A673 (cell line): Measurements from ENCODE around the gene HAUS7. TPM values are rescaled to one million over a fixed set of nuclear protein-coding genes. Genes with fewer than 3 reads are reported as not detected.

Experiments used
- BruUV-seq: library from RNA; stranded (reverse); fragments of 400-500 nt; replicated peaks from 2 replicates; lab custom pipeline; 2021; lab: Mats Ljungman, UMichigan
- CTCF ChIA-PET: fragments of 300-600 bp; sonication (Branson Sonifier 250); formaldehyde crosslinking; loops from one replicate; lab custom pipeline; 2022; ENCODE audit warnings: antibody characterized with exemption; lab: Charles Lee
- POLR2A ChIA-PET: fragments of 300-600 bp; sonication (Branson Sonifier 250); formaldehyde crosslinking; loops from one replicate; lab custom pipeline; 2022; ENCODE audit warnings: antibody characterized with exemption; ENCODE audit not compliant: low non-redundant PET; lab: Charles Lee
- DNase-seq: peaks from one replicate; pipeline ENCODE4 v3.0.0-alpha.2; 2015; ENCODE audit warnings: low spot score
- H3K27ac ChIP-seq: fragments of 200-600 bp; sonication (generic); 2 replicates; pipeline ENCODE4 v1.5.1; 2016; ENCODE audit warnings: mixed run types, low read depth, mild to moderate bottlenecking, mixed read lengths, antibody characterized with exemption, low read length; ENCODE audit not compliant: poor library complexity, severe bottlenecking
- H3K27me3 ChIP-seq: fragments of 200-600 bp; sonication (generic); replicated peaks from 2 replicates; pipeline ENCODE4 v1.6.1; 2017; ENCODE audit warnings: mixed run types, low read depth, mild to moderate bottlenecking, mixed read lengths, antibody characterized with exemption, low read length; ENCODE audit not compliant: insufficient read depth, poor library complexity
- H3K36me3 ChIP-seq: fragments of 200-600 bp; sonication (generic); 2 replicates; pipeline ENCODE4 v1.6.1; 2016; ENCODE audit warnings: mixed run types, mild to moderate bottlenecking, mixed read lengths, antibody characterized with exemption, low read length; ENCODE audit not compliant: insufficient read depth, poor library complexity, severe bottlenecking
- H3K4me1 ChIP-seq: fragments of 200-600 bp; sonication (generic); 2 replicates; pipeline ENCODE4 v1.6.1; 2017; ENCODE audit warnings: mixed run types, mild to moderate bottlenecking, mixed read lengths, antibody characterized with exemption, low read length; ENCODE audit not compliant: insufficient read depth, poor library complexity, severe bottlenecking
- H3K4me3 ChIP-seq: fragments of 200-600 bp; sonication (generic); 2 replicates; pipeline ENCODE4 v1.5.1; 2016; ENCODE audit warnings: low read depth, mixed run types, mild to moderate bottlenecking, mixed read lengths, low read length; ENCODE audit not compliant: poor library complexity, severe bottlenecking
- H3K9me3 ChIP-seq: fragments of 200-600 bp; sonication (generic); 2 replicates; pipeline ENCODE4 v1.6.1; 2016; ENCODE audit warnings: mixed run types, low read depth, mild to moderate bottlenecking, mixed read lengths, antibody characterized with exemption, low read length; ENCODE audit not compliant: poor library complexity, severe bottlenecking
- EZH2 ChIP-seq: fragments of 200-600 bp; sonication (generic); IDR thresholded peaks from 2 replicates; pipeline ENCODE4 v1.6.1; 2017; ENCODE audit warnings: borderline replicate concordance, low read depth, mild to moderate bottlenecking, mixed read lengths, antibody characterized with exemption, low read length; ENCODE audit not compliant: poor library complexity, severe bottlenecking
- intact Hi-C: fragments of 100-400 bp; cut with micrococcal nuclease; formaldehyde crosslinking; loops from one replicate; pipeline ENCODE4 v1.10.0; 2022; ENCODE audit not compliant: unreplicated experiment
- total RNA-seq: library from RNA; stranded (reverse); gene quantifications from 2 replicates; pipeline ENCODE4 v1.2.3, GENCODE V29; 2021
- TF ChIP-seq, protein P1 (sequence below): fragments of 300-800, 200-600 bp; sonication (generic); conservative IDR thresholded peaks from 2 replicates; pipeline ENCODE4 v1.5.1; 2017; ENCODE audit warnings: low read depth, mild to moderate bottlenecking, antibody characterized with exemption, low read length, moderate library complexity, mixed read lengths

Gene HAUS7
- total RNA-seq, 1 experiment from 2014 or later: 75.3 TPM

DNA sequence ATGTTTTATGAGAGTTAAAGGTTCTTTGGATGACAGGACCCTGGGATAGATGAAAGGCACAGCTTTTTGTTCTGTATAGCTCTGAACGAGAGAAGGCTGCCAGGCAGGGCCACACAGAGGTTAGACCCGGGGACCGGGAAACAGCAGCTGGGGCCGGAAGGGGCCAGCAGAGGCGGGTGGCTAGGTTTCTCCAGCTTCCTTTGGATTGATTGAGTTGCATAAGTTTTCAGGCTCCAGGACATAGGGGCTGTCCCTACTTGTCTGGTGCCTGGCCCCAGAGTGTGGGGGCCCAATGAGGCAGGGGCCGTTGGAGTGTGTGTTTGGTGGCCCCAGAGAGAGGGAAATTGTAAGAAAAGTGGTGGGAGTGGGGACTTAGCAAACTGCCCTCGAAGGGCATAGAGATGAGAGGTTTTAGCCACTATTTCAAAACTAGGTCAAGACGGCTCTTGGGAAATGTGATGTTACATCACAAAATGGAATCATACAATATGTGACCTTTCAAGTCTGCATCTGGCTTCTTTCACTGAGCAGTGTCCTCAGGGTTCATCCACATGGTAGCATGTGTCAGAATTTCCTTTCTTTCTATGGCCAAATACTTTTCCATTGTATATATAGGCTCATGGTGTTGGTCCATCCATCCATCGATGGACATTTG, 55.4 kb downstream of the HAUS7 start:
- intact Hi-C loops: no loop called here
- H3K27ac ChIP-seq: no peak overlapping the region
- POLR2A ChIA-PET: no interaction called here
- BruUV-seq: no TSS peak
- no peak overlapping the region for H3K4me3 ChIP-seq
- H3K36me3 ChIP-seq: no peaks in the 10 kb centered on the region
- H3K9me3 ChIP-seq: no peaks in the 10 kb centered on the region
- DNase-seq: no peak
- H3K27me3 ChIP-seq: no peaks in the 10 kb centered on the region
- H3K4me1 ChIP-seq: no peaks in the 10 kb centered on the region
- TF ChIP-seq EZH2: no peak
- TF ChIP-seq, protein P1, sequence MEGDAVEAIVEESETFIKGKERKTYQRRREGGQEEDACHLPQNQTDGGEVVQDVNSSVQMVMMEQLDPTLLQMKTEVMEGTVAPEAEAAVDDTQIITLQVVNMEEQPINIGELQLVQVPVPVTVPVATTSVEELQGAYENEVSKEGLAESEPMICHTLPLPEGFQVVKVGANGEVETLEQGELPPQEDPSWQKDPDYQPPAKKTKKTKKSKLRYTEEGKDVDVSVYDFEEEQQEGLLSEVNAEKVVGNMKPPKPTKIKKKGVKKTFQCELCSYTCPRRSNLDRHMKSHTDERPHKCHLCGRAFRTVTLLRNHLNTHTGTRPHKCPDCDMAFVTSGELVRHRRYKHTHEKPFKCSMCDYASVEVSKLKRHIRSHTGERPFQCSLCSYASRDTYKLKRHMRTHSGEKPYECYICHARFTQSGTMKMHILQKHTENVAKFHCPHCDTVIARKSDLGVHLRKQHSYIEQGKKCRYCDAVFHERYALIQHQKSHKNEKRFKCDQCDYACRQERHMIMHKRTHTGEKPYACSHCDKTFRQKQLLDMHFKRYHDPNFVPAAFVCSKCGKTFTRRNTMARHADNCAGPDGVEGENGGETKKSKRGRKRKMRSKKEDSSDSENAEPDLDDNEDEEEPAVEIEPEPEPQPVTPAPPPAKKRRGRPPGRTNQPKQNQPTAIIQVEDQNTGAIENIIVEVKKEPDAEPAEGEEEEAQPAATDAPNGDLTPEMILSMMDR: no peak
- CTCF ChIA-PET: no interaction called here

DNA sequence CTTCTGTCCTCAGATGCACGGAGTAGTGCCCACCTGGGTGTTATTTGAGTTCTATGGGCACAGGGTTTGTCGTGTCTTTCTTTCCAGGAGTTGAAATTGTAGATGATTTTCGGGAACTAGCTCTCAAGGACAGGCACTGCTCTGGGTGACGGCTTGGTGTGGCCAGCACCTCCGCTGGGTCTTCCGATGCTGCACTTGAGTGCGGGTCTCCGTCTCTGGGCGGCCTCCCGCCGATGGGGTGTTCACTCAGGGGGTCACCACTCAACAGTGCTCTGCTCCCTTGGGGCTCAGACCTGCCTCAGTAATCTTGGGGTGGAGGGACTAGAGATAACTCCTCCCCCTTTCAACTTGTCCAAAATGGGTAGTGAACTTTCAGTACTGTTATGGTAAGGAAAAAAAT, 56.6 kb downstream of the HAUS7 start:
- H3K4me1 ChIP-seq: no peaks in the 10 kb centered on the region
- BruUV-seq: no TSS peak
- no peaks in the 10 kb centered on the region for H3K27me3 ChIP-seq
- ChIA-PET CTCF (no interaction called here), POLR2A (no interaction called here)
- intact Hi-C loops: no loop called here
- TF ChIP-seq, protein P1: no peak
- TF ChIP-seq EZH2: no peak
- H3K27ac ChIP-seq: no peak overlapping the region
- DNase-seq: no peak
- H3K4me3 ChIP-seq: no peak overlapping the region
- no peaks in the 10 kb centered on the region for H3K9me3 ChIP-seq
- H3K36me3 ChIP-seq: no peaks in the 10 kb centered on the region

DNA sequence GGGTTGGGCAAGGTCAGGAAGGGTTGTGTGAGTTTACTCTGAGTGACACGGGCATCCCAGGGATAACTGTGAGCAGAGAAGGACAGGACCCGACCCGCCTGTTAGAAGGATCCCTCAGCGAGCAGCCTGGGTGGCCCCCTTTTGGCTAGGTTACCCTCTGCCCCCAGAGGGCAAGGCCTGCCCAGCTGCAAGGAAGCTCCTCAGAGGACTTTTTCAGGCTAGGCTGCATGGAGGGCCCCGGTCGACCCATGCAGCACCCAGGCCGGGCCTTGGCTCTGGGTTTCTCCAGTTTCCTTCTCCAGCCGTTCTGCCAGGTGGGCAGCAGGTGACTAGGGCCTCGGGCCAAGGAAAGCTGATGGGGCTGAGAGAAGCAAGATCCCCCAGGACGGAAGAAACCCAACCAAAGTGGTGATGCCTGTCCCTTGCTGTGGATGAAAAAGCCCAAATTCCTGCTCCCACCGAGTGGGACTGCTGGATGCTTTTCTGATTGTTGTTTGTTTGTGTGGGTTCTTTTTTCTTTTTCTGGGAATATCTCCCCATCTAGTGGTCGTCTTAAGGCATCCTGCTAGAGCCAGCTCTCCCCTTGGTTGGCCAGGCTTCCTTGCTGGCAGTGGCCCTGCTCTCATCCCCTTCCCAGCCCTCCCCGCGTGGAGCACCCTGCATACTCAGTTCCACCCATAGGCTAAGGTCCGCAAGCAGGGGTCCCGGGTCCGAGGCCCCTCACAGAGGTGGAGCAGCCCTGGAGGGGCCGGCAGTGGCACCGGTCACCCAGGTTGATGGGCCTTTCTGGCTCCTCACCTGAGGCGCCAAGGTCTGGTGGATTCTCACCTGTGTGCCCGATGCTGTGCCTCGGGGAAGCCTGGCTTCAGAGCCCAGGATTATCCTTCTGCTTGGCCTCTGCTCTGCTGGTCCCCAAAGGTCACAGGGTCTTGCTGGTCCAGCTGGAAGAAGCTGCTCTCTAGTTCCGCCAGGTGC, 57.3 kb downstream of the HAUS7 start:
- Histone ChIP-seq H3K4me3 (no peak overlapping the region), H3K9me3 (no peaks in the 10 kb centered on the region), H3K27ac (no peak overlapping the region), H3K27me3 (no peaks in the 10 kb centered on the region), H3K4me1 (no peaks in the 10 kb centered on the region), H3K36me3 (no peaks in the 10 kb centered on the region)
- CTCF ChIA-PET: no interaction called here
- TF ChIP-seq, protein P1: peak; percentile 32; the same call in 1 of the 2 replicates
- no peak for TF ChIP-seq EZH2
- DNase-seq: peak; percentile 17
- POLR2A ChIA-PET: no interaction called here
- intact Hi-C loops: no loop called here
- no TSS peak for BruUV-seq
